HG03095 (cell line): ENCODE results near the gene SPCS3.
"Not testable (repeated sequence)": the region's sequence is repeated elsewhere in the genome, so short reads cannot be mapped to it uniquely, and the experiment has no call there.

Experiments used
- ATAC-seq: cut with Tn5 transposase; IDR thresholded peaks from one replicate; pipeline ENCODE4 v1.9.1; 2021; ENCODE audit warnings: moderate library complexity; ENCODE audit not compliant: unreplicated experiment

The SPCS3 gene

DNA sequence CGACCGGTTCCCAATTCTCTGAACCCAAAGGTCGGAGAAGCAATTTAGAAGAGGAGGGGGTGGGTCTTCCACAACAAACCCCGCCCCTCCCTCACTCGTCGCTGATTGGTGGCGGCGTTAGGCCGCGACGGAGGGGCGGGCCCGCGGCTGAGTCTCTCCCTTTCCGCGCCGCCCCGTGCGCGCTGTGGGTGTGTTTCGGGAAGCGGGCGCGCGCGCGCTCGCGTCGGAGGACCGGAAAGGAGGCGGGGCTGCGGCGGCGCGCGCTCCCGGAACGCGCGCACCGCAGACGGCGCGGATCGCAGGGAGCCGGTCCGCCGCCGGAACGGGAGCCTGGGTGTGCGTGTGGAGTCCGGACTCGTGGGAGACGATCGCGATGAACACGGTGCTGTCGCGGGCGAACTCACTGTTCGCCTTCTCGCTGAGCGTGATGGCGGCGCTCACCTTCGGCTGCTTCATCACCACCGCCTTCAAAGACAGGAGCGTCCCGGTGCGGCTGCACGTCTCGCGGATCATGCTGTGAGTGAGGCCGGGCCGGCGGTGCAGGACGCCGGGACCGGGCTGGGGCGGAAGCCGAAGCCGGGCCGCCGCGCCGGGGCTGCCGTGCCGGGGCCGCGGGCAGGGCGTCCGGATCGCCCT lies at the start of gene SPCS3:
Gene SPCS3, plus strand, starts transcription at position 263 of the 636 bp plus-strand sequence. Its CDS starts 111 bp downstream, at position 374.
- peak; percentile 93 for ATAC-seq

DNA sequence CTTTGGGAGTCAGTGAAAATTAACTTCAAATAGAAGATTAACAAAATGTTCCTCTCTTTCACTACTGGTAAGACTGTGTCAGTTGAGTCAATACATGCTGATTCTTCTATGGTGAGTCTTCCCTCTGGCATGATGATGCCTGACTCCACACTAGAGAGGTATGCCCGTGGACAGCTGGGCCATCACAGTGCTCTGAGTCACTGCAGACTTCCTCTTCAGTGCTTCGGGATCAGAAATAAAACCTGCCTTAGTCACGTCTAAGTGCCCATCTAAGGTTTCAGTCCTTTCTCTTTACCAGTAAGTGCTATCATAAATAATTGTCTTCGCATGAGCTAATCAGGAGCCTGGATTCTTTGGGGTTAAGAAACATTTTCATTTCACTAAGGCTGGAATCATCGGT lies 49.1 kb upstream of the SPCS3 start:
- no peak for ATAC-seq

DNA sequence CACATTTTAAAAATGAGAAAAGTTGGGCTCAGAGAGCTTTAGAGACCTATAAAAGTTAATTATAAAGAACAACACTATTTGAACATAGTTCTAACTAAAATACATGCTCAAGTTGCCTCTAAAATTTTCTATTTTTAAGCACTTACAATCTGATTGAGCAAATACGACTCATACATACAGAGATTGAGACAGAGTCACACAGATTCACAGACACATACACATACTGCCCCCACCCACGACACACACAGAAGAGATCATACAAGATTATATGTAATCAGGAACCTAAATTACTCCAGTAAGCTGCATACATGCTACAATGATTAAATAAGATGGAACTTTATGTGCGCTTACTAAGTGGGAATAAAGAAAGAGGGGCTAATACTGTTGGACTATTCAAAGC lies 48.0 kb upstream of the SPCS3 start:
- no peak for ATAC-seq

DNA sequence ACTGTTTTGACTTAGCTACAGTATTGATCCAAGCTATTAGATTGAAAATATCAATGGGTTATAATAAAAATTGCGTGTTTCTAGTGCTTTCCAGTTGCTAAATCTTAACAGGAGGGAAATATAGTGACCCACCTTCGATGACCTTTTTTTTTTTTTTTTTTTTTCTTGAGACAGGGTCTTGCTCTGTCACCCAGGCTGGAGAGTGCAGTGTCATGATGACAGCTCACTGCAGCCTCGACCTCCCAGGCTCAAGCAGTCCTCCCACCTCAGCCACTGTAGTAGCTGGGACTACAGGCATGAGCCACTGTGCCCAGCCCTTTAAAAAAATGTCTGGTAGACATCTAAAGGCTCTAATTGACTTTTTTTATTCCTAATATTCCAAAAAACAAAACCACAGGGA lies 47.0 kb upstream of the SPCS3 start:
- no peak for ATAC-seq

DNA sequence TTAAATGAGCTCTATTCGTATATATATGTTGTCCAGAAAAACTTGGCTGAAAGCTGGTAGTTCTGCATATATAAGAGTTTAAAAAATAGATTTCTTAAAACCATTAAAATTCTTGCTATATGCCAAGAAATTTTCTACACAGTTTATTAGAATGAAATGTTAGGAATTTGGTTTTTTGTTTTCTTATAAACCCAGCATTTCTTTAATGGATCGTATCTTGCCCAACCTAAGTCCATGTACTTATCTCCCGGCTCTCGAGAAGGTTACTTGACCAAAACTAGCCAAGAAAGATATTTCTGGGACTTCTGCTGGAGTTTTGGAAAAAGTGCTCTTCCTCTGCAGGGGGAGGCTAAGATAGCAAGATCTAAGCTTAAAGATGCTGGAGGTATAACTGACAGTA lies 46.0 kb upstream of the SPCS3 start:
- ATAC-seq: no peak

DNA sequence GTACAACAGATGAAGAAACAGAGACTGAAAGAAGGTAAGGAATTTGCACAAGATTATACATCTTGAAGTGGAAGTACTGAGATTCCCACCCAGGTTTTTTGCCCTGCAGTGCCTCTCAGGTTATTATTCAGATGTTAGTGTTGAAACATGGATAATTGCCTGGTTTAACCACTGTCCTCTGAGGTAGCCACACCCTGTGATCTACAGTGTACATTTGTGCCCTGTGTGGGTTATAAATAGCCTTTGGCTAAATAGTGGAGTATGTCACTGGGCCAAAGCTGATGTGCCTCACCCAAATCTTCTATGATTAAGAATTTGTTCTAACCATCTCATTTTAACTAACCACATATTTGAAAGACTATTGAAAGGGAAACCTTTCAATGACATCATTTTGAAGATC lies 45.3 kb upstream of the SPCS3 start:
- no peak for ATAC-seq

DNA sequence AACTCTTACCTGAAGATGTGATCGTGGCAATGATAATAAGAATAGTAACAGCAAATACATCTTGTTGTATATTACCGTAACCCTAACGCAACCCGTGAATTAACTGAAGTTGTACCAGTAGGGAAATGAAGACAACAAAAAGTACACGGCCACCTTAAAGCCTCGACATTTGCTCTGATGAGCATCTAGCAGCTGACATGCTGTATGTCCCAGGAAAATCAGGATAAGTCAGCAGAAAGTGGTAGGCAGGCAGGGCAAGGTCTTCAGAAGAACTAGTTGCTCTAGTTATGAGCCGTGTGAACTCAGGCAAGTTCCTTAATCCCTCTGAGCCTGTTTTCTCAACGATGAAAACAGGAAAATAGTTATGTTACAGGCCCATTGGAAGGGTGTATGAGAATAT lies 43.1 kb upstream of the SPCS3 start:
- ATAC-seq: no peak

DNA sequence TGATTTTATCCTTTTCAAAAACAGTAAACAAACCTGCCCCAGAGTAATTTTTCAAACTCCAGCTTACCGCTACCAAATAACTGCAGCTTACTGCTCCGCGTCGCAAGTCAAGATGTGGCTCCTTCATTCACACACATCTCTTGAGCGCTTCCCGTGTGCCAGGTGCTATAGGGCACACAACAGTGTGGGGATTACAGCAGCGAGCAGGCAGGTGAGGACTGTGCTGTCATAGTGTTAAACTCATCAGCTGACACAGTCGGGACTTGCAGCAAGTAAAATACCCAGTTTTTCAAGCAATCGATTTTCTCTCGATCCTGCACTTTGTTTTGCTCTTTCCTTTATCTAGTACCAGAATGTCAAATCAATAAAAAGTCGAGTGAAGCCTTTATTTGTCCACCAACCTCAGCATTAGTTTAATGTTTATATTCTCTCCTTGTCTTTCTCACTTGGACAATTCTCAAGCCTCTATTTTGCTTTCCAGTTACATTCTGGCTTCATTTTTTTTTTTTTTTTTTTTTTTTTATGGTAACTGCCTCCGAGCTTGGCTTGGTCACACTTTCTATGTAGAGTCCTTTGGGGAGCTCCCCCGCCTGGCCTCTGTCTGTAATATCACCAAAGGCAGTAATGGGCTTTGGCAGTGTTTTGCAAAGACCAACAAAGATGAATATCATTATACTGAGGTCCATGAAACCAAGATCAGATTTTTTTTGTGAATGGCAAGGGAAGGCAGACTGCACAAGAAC lies 42.4 kb upstream of the SPCS3 start:
- ATAC-seq: peak; percentile 74

DNA sequence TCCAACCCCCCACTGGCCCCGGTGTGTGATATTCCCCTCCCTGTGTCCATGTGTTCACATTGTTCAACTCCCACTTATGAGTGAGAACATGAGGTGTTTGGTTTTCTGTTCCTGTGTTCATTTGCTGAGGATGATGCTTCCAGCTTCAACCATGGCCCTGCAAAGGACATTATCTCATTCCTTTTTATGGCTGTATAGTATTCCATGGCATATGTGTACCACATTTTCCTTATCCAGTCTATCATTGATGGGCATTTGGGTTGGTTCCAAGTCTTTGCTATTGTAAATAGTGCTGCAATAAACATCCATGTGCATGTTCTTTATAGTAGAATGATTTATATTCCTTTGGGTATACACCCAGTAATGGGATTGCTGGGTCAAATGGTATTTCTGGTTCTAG lies 40.2 kb upstream of the SPCS3 start:
- not testable (repeated sequence) for ATAC-seq

DNA sequence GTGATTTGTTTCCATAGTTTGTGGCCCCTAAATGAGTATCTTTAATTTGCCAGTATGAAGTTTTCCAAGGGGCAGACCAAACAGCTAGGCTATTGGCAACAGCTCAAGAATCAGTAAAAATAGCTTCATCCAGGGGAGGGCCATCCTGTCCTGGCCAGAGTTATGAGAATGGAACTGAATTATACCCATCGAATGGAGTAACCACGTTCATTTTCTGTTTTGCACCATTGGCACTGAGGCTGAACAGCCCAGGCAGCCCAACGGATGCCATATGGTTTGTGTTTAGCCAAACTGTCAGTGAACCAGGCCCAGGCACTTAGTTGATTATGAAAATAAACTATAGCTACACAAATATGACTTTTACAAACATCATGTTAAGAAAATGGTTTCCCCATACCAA lies 33.0 kb upstream of the SPCS3 start:
- ATAC-seq: no peak

DNA sequence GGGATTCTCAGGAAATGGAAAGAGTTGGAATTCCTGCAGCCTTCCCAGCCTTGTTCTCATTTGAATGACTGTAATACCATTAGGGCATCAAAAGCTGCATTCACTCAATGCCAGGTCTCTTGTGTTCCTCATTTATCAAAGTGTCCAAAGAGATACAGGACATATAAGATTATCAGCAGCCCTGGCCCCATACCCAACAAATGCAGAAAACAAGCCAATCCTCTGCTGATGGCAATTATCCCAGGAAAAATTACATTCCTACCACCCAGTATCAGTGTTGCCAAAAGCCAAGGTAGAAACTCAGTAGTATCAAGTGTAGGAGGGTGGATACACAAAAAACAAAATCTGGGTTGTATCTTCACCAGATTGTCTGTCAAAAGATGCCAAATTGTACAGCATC lies 32.2 kb upstream of the SPCS3 start:
- ATAC-seq: no peak

DNA sequence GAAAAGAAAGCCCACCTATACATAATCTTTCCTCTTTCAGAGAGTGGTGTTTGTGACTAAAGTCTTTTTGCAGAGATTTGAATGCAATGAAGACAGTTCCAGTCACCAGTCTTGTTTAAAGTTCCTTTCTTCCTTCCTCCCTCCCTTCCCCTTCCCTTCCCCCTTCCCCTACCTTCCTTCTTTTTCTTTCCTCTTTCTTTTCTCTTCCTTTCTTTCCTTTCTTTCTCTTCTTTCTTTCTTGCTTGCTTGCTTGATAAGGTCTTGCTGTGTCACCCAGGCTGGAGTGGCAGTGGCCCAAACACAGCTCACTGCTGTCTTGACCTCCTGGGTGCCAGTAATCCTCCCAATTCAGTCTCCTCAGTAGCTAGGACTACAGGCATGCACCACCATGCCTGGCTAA lies 31.7 kb upstream of the SPCS3 start:
- ATAC-seq: no peak

DNA sequence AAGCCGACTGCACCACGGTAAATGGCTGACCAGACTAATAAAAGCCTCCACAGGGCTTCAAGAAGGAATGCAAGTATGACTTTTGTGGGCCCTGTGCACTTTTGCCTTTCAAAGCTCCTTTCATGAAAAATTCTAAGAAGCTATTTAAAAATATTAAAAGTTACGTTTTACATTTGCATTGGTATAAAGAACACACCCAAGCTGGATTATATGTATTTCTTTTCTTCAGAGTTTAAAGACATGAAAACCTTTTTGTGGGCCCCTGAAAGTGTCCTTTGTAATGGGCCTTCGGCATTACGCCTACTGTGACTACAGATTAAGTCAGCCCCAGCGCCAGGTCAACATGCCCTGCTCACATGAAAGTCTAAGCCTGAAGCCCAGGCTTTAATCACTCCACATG lies 30.2 kb upstream of the SPCS3 start:
- no peak for ATAC-seq

DNA sequence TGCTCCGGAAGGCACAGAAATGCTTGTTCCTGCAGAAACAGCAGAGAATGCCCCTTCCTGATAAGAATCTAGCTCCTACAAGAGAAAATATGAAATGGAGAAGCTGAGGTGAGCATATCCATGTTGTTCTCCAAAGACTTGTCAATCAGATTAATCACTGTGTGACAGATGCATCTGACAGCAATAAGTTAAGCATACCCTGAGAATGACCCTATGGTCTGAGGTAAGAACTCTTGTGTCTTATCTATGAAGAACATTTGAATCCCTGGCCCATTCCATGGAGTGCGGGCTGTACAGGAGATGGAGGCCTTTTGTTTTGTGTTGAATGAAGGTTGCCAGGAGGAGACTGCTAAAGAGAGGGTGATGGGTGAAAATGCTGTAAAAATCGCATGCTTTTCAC lies 29.2 kb upstream of the SPCS3 start:
- ATAC-seq: no peak

DNA sequence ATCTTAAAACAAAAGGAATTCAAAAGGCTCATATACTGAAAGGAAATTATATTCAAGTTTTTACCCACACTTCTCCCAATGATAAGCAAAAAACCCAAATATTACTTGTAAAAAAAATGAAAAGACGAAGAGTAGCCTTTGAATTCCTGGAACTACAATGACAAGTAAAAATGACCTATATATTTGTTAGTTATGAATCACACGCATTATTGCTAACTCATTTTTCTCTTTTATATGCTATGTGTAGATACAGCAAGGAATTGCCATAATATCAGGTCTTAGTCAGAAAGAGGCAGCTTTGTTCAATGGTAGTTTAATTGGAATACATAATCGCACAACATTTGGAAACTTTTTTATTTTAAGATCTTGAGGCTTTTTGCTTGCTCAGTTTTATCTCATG lies 28.0 kb upstream of the SPCS3 start:
- ATAC-seq: no peak

DNA sequence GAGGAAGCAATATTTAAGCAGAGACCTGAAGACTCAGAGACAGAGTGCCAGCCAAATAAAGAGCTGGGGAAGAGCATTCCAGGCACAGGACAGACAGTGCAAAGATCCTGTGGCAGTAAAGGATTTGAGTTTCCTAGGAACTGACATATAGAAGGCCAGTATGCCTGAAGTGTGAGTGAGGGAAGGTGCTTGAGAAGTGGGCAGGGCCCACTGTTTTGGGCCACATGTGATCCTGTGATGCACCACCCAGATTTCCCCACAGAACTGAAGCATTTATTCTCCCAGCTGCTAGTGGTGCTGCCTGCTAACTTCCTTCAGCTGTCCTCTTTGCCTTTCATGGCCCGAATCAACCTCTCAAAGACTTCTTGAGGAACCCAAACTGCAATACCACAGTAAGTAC lies 26.8 kb upstream of the SPCS3 start:
- ATAC-seq: no peak

DNA sequence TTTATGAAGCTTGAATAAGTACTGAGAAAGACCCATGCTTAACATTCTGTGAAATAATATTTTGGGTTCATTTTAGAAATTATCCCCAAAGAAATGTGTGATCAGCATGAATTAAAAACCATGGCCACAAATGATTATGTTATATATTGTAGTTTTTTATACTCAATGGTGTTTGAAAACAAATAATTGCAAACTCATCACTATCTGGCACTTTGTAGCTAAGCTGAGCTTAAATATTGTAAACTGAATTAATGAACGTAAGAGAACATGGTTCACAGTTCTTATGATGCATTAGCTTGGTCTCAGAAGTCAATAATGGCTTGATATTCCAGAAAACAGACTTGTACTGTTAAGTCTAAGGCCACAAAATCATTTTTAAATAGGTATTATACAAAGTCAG lies 26.1 kb upstream of the SPCS3 start:
- ATAC-seq: no peak

DNA sequence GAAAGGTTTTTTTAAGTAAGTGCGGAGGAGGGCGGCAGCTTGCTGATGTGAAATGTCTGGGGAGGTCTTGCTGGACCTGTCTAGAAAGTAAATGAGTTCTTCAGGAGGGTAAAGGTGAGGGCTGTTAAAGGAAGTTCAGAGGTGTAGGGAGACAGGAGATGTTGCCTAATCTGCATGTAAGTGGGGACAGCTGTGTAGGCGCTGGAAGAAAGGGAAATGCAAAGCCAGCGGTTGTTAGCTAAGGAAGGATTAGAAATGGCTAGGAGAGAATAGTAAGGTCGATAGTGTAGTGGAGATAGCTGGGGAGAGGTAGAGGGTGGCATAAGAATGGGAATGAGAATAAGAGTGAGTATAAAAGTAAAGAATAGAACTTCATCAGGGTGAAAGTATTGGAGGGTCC lies 23.9 kb upstream of the SPCS3 start:
- ATAC-seq: not testable (repeated sequence)

DNA sequence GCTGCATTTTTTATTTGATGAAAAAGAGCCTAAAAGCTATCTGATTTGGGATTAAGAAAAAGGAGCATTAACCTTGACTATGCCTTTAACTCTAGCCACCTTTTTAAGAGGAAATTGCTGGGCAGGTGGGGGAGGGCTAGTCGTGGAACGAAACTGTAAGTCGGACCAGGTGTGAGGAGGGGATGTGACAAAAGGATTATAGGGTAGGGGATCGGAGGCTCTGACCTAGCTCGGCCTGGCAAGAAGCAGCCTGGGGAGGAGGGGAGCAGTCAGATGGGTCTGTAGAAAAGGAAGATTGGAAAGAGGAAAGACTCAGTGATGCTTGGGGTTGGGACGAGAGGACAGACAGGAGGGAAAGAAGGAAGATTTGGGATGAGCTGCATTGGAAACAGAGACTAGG lies 21.1 kb upstream of the SPCS3 start:
- ATAC-seq: no peak

DNA sequence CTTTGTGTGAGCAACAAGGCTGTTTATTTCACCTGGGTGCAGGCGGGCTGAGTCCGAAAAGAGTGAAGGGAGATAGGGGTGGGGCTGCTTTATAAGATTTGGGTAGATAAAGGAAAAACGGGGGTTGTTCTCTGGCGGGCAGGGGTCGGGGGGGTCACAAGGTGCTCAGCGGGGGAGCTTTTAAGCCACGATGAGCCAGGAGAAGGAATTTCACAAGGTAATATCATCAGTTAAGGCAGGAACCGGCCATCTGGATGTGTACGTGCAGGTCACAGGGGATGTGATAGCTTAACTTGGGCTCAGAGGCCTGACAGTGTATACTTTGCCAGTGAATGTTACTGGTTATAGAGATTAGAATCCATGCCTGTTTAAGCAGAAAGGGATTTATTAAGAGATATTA lies 19.7 kb upstream of the SPCS3 start:
- no peak for ATAC-seq

DNA sequence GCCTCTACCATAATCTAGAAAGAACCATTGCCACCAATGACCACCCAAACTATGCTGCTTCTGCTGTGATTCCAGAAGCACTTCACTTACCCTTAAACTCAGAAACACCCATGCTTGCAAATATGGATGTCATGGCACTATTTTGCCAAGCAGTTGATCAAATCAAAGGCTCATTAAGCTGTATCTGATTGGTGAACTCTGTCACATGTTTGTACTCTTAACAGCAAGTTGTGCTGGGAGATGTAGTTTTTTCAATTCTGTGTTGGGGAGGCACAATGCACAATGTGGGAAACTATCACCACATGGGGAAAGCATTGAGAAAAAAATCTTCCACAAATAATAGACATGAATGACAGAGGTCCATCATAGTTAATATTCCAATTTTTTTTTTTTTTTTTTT lies 19.2 kb upstream of the SPCS3 start:
- no peak for ATAC-seq

DNA sequence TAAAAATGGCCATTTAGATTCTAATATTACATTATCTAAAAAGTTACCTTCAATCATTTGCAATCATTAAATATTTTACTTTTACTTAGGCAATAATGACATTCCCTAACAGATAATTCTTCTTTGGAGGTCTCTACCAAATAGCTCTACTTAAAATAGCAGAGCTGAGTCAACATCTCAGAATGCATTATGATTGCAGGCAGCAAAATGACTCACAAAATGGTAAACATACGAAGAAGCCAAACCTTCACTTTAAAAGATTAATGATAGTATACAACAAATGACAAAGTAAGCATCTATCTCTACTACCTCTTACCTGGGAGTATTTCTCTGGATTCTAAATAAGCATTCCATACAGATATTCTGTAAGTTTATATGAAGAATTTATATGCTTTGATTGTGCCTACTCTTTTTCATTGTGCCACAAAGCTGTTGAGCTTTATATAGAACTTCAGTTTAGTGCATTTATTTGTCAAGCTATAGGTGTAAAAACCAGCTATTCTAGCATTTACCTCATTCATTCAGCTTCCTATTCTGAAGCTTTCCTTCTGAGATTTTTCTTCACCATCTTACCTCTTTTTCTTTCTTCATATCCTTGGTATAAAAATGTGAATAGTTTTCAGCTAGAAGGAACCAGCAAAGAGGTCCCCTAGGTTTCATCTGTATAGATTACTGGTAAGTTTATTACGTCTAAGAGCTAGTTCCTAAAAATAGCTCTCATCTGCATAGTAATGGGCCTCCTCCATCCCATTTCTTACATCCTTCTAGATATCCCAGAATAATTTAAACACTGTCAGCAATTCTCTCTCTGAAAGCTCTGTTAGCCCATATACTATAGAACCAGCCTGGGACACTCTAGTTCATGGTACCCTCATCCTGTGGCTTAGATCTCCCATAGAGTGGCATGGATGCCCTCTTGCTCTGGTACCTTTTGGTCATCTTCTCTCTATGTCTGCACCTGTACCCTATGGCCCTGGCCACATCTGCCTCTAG lies 17.2 kb upstream of the SPCS3 start:
- ATAC-seq: no peak
